Measurements from ENCODE around the gene ATG4D.
"Not testable (repeated sequence)": the region's sequence is repeated elsewhere in the genome, so short reads cannot be mapped to it uniquely, and the experiment has no call there.

The ATG4D gene

DNA sequence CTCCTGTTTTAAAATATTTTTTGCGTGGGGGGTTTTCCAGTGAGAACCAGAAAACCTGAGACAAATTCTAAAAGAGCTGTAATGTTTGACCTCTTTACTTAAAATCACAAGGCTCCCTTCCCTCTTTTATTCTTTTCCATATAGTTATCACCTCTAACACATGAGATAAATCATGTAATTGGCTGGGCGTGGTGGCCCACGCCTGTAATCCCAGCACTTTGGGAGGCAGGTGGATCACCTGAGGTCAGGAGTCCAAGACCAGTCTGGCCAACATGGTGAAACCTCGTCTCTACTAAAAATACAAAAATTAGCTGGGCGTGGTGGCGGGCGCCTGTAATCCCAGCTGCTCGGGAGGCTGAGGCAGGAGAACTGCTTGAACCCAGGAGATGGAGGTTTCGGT lies 7.3 kb downstream of the ATG4D start:
- not testable (repeated sequence) for DNase-seq (ENCODE audit: low read depth in 4 of 4, low spot score in 1 of 4)

DNA sequence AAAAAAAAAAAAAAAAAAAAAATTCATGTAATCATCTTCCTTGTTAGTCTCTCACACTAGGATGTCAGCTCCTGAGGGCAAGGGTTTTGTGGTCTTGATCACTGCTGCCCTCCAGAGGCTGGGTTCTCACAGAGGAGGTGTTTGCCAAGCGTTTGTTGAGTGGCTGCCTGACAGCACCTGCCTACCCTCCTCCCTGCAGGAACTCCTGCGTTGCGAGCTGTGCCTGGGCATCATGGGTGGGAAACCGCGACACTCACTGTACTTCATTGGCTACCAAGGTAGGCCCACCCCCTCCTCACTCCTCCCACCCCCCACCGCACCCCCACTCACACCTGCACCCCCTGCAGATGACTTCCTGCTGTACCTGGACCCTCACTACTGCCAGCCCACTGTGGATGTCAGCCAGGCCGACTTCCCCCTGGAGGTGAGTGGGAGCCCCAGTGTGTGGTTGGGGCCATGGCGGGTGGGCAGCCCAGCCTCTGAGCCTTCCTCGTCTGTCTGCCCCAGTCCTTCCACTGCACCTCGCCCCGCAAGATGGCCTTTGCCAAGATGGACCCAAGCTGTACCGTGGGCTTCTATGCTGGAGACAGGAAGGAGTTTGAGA lies 8.1 kb downstream of the ATG4D start:
- no peak for DNase-seq (ENCODE audit: low read depth in 4 of 4, low spot score in 1 of 4)

DNA sequence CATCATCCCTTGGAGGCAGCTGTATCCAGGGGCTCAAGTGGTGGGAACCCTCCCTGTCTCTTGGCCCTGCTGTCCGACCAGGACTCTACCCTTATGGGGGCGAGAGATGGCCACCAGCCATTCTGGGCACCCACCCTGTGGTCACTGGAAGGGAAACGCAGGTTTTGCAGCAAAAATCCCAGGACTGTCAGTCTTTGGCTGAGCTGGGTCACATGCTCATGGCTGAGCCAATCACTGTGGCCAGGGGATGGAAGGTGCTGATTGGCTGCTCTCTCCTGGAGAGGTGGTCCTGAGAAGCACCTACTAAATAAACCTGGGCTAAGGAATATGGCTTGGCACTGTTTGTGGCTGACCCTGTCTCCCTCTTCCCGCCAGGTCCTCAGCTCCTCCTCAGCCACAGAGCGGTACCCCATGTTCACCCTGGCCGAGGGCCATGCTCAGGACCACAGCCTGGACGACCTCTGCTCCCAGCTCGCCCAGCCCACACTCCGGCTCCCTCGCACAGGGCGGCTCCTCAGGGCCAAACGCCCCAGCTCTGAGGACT lies 8.9 kb downstream of the ATG4D start:
- no peak for DNase-seq (ENCODE audit: low read depth in 4 of 4, low spot score in 1 of 4)

DNA sequence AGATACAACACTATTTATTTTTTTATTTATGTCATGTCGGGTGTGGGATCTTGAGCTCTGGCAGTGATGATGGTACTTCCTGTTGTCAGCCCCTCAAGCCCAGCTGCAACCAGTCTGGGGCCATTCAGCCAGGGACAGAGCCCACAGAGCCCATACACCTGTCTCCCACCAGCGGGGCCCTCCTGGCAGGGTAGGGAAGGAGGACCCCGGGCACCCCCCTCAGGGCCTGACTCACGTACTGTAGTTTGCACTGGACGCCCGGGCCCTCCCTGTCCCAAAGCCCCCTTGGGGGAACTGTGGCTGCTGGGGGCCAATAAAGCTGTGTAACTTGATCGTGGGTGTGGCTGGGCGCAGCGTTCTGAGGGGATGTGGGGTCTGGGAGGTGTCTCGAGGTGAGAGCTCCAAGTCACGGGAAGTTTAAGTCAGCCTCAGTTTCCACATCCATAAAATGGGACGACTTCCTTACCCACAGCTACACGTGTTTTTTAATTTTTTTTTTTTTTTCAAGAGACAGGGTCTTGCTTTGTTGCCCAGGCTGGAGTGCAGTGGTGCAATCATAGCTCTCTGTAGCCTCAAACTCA lies 9.5 kb downstream of the ATG4D start:
- no peak for DNase-seq (ENCODE audit: low read depth in 4 of 4, low spot score in 1 of 4)

GRCh38 chr19:10553943-10554381 lies 10.3 kb downstream of the ATG4D start:
- DNase-seq (ENCODE audit: low read depth in 4 of 4, low spot score in 1 of 4): no peak

DNA sequence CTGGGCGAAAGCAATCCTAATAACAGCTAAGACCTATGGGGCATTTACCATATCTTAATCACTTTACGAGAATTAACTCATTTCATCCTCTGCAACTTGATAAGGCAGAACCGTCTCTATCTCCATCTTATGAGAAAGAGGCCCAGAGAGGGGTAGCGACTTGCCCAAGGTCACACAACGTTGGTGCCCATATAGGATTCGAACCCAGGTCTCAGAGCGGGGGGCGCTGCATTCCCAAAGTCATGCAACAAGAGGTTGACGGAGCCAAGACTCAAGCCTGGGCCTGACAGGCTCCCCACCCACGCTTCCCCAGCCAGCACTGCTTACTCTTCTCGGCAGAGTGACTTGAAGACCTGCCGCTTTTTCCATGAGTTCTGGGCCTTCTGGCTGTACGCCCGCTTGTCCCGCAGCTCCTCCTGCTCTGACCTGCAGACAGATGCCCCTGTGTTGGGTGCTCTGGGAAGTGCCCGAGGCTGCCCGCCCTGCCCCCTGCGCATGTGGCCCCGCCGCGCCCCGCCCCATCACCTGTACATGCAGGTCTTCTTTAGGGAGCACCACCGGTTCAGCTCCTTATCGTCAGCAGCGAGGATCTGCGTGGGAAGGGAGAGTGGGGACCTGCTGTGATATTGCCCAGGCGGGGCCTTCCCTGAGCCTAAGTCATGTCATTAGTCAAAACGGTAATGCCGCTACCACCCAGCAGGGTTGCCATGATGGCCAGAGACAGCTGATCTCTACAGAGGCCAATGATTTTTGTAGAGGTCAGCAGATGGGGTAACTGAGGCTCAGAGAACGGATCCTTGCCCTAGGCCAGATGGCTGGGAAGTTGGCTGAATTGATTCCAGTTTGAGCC lies 11.3 kb downstream of the ATG4D start:
- DNase-seq (ENCODE audit: low read depth in 4 of 4, low spot score in 1 of 4): no peak

- no peak for DNase-seq (ENCODE audit: low read depth in 4 of 4, low spot score in 1 of 4)
These were observed 11.9 kb downstream of the ATG4D start for GRCh38 chr19:10555610-10555973.

DNA sequence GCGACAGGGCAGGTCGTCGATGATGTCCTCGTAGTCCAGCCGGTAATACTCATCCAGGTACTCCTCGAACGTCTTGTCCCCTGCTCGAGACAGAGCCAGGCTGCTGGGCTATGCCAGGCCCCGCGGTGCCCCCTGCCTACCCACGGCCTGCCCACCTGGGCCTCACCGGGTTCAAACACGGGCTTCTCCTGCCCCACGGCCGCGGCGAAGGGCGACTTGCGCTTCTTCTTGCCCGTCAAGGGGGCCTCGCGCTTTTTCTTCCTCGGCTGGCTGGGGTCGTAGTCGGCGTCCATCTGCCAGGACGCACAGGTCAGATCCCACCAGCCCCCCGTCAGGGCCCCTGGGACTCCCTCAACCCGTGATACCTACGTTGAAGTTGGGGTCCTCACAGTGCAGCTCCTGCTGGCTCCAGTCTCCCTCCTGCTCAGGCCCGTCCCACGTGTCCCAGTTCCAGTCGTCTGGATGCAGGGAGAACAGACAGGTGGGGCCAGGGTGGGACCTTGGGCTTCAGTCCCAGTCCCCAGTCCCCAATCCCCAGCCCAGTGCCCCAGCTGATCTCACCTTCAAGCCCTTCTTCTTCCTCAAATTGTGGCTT lies 14.0 kb downstream of the ATG4D start:
- no peak for DNase-seq (ENCODE audit: low read depth in 4 of 4, low spot score in 1 of 4)

DNA sequence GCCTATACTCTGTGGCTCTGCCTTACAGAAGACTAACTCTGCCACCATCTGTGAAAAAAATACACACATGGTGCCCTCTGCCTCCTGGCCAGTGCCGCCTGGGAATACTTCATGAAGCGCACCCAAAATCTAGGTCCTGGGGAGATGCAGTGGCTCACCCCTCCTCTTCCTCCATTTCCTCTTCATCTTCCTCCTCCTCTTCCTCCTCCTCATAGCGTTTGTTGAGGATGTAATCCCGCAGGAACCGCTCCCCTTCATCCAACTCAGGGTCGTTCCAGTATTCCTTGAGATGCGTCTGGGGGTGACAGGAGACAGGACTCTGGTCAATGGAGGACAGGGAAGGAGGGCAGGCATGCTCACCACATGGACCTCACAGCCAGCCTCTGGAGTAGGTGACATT lies 16.4 kb downstream of the ATG4D start:
- DNase-seq (ENCODE audit: low read depth in 4 of 4, low spot score in 1 of 4): no peak

DNA sequence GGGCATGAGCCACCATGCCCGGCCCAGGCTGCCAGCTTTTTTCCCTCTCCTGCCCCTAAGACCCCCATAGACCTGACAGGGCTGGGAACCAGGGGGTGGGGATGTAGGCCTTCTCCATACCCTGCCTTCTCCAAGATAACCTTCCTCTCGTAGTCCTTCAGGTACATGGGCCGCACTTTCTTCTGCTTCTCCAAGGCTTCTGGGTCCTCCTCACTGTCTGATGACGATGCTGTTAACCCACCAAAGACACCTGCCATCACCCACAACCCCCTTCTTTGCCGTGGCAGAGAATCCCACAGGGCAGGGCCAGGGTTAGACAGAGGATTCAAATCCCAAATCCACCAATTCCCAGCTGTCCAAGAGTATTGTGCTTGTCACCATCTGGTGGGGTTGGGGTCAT lies 18.9 kb downstream of the ATG4D start:
- DNase-seq (ENCODE audit: low read depth in 4 of 4, low spot score in 1 of 4): no peak

DNA sequence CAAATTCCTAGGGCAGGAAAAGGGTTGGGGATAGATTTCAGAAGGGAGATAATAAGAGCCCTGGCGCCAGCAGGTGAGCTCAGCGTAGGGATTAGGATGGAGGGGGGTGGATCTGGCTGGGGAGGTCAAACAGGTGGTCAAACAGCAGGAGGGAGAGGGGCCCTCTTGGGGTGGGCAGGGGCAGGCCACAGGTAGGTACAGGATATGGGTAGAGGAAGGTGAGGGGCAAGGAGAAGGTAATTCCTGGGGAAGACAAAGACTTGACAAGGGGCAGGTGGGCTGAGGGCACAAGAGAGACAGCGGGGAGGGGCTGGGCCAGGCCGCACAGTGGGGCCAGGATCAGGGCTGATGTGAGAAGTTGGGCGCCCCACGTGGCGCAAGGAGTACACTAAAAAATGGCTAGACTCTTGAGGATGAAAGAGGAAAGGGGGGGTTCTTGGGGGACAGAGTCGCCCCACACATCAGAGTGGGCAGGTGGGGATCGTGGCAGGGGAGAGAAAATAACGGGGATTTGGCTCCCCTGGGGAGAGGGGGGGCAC lies 21.4 kb downstream of the ATG4D start:
- DNase-seq (ENCODE audit: low read depth in 4 of 4, low spot score in 1 of 4): peak in 2 of 4 experiments; percentile 42 to 55

DNA sequence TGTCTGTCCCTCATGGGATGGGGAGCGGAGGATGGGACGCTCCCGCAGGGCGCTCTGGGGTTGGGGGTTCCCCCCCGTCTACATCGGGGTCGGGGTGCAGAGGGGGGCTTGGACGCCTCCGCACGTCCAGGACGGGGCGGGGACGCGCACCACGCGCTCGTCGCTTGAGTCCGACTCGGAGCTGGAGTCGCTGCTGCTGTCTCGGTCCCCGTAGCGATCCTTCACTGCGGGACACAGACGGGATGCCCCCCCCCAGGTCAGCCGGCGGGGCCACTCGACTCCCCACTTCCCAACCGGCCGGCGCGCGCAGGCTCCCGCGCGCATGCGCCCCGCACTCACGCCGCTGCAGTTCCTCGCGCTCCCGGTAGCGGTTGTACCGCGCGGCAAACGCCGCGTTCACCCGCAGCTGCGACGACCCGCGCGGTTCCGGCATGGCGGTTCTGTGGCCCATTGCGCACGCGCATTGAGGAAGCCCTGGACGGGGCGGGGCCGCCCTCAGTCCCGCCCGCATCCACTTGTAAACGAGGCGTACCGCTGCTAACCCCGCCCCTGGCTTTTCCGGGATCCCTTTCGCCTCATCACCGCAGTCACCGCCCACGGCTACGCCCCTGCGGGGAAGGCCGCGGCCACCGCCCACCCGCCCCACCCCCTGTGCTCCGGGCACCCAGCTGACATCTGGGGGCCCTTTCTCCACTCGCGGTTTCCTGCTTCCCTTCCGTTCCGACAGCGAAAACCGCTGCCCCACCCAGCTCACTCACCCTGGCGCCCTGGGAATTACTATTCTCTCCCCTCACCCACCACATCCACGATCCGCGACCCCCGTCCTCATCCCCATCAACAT lies 22.1 kb downstream of the ATG4D start, which contains the start of gene KRI1:
Gene KRI1, minus strand, starts transcription at position 444 of the 841 bp plus-strand sequence. Its CDS starts 11 bp downstream, at position 433.
- DNase-seq (ENCODE audit: low read depth in 4 of 4, low spot score in 1 of 4): peak; percentile 95 to 99 (median 96)

DNA sequence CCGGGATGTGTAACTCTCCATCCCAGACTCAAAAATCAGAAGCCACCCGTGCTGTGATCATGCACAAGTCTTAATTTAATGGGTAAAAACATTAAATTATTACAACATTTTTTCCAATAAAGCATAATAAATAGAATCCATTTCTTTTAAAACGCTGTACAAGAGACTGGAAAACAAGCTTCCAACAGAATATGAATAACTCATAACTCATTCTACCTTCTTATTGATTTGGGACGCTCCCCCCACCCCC lies 22.6 kb downstream of the ATG4D start:
- no peak for DNase-seq (ENCODE audit: low read depth in 4 of 4, low spot score in 1 of 4)

GRCh38 chr19:10566658-10567410 lies 23.1 kb downstream of the ATG4D start:
- DNase-seq (ENCODE audit: low read depth in 4 of 4, low spot score in 1 of 4): no peak

GRCh38 chr19:10567656-10568055 lies 24.0 kb downstream of the ATG4D start:
- no peak for DNase-seq (ENCODE audit: low read depth in 4 of 4, low spot score in 1 of 4)

GRCh38 chr19:10568062-10568825 lies 24.5 kb downstream of the ATG4D start:
- DNase-seq (ENCODE audit: low read depth in 4 of 4, low spot score in 1 of 4): peak in 1 of 4 experiments; percentile 41

- DNase-seq (ENCODE audit: low read depth in 4 of 4, low spot score in 1 of 4): peak; percentile 98 to 99 (median 98)
These were observed 25.3 kb downstream of the ATG4D start, which contains the start of gene CDKN2D for GRCh38 chr19:10568826-10569651. Gene CDKN2D (minus strand): TSS chr19:10568979. CDS start chr19:10568653, 326 bp downstream.

DNA sequence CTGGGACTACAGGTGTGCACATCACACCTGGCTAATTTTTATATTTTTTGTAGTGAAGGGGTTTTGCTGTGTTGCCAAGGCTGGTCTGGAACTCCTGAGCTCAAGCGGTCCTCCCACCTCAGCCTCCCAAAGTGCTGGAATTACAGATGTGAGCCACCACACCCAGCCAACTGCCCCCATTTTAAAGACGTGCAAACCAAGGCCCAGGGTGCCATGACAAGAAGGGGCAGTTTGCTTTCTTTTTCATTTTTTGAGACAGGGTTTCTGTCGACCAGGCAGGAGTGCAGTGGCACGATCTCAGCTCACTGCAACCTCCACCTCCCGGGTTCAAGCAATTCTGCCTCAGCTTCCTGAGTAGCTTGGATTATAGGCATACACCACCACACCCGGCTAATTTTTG lies 30.1 kb downstream of the ATG4D start:
- not testable (repeated sequence) for DNase-seq (ENCODE audit: low read depth in 4 of 4, low spot score in 1 of 4)

Measured in stimulated activated CD4-positive, alpha-beta T cell treated with anti-CD3 and anti-CD28 coated beads, Interleukin-1b, Interleukin-23, amount 100 ng/mL, for 24 hours (primary cell).